GM19099 (cell line): Measurements from ENCODE around the gene CHD5.

Experiments
- POLR2A ChIP-seq: IDR thresholded peaks from 3 replicates; pipeline ENCODE4 v1.6.1; 2011; ENCODE audit warnings: low read depth; ENCODE audit not compliant: insufficient read length; ENCODE audit errors: extremely low read depth

The CHD5 gene

DNA sequence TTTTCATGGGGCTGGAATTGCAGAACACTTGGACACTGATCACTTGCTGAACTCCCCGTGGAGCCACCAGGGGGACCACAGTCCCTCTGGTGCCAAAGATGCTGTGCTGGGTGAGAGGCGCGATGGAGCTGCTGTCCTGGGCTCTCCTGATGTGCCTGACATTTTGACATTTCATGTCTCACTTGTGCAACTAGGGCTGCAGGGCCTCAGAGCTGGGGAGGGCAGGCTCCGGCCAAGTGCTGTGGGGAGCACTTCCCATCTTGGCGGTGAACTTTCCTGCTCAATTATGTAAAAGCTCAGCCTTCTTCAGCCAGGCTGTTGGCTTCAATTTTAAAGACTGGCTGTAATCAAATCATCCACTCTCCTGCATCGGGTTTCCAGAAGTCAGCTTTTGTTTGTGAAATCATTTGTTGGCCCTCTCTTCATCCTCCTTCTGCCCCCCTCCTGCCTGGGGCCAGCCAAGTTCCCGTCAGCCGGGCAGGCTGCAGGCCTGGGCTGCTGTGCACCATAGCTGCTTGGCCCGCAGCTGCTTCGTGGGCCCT, 97.6 kb downstream of the CHD5 start:
- TF ChIP-seq POLR2A = no peak

GRCh38 chr1:6081901-6082300, 98.2 kb downstream of the CHD5 start:
- no peak for TF ChIP-seq POLR2A

GRCh38 chr1:6080469-6080868, 99.7 kb downstream of the CHD5 start:
- no peak for TF ChIP-seq POLR2A

DNA sequence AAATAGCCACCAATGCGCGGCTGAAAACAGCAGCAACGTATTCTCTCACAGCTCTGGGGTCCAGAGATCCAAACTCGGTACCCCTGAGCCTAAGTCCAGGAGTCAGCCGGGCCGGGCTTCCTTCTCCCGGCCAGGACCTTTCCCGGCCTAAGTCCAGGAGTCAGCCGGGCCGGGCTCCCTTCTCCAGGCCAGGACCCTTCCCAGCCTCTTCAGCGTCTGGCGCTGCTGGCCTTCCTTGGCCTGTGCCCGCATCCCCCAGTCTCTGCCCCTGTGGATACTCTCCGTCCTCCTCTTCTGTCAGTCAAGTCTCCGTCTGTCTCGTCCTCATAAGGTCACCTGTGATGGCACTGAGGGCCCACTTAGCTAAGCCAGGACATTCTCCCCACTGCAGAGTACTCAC, 102.2 kb downstream of the CHD5 start:
- TF ChIP-seq POLR2A = no peak

DNA sequence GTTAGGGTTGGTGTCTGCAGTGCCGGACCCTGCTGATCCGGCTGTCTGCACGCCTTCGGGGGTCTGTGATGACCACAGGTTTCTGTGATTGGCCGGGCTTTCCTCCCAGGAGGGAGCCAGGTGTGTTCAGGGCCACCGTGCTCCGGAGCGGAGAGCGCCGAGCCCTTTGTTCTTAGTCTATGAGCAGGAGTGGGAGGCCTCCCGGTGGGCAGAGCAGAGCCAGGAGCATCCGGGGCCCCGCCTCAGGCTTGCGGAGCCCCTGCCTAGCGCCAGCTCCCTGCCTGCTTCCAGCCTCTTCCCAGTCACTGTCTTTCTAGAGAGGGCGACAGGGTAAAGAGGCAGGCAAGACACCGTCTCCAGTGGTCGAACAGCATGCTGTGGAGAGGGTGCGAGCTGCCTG, 102.6 kb downstream of the CHD5 start:
- TF ChIP-seq POLR2A = no peak

DNA sequence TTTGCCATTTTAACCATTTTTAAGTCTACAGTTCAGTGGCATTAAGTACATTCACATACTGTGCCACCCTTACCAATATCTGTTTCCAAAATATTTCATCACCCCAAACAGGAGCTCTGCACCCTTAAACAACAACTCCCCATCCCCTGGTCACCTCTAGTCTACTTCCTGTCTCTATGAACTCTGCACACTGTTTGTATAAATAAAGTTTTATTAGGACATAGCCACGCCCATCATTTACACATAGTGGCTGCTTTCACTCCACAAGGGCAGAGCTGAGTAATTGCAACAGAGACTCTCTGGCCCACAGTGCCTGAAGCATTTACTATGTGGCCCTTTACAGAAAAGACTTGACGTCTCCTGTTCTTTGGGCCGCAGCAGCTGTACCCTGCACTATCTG, 104.4 kb downstream of the CHD5 start:
- no peak for TF ChIP-seq POLR2A

GRCh38 chr1:6074192-6074901, 105.8 kb downstream of the CHD5 start:
- TF ChIP-seq POLR2A = no peak

GRCh38 chr1:6073480-6074053, 106.6 kb downstream of the CHD5 start:
- no peak for TF ChIP-seq POLR2A

DNA sequence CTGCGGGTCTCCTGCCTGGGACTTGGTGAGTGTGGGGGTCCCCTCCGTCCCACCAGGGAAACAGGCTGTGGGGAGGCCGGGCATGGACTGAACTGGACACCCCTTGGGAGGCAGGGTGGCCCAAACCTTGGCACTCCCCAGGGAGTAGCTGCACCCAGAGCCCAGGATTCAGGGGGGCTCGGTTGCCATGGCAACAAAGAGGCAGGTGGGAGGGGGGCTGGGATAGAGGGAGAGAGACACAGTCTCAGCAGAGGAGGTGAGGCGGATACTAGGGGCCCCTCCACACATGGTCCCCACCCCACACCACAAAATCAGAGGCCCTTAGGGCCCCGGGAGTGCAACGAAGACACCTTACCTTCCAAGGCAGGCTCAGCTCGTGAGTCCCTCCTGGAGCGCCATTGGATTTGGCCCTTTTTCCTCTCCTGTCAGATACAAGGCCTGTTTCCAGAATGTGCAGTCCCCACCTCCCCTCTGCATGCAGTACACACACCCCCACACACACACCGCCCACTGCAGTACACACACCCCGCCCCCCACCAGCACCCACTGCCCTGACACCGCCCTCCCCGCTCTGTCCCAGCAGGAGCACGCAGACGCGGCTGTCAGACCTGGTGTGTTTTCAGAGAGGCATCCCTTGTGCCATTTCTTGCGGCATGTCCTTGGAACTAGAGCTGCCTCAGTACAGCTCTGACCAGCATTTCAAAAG, 107.2 kb downstream of the CHD5 start:
- TF ChIP-seq POLR2A = no peak

- no peak for TF ChIP-seq POLR2A
Observed at GRCh38 chr1:6071219-6071618, 108.9 kb downstream of the CHD5 start.

GRCh38 chr1:6070450-6070974, 109.6 kb downstream of the CHD5 start:
- no peak for TF ChIP-seq POLR2A

- no peak for TF ChIP-seq POLR2A
Observed at GRCh38 chr1:6069573-6069972, 110.5 kb downstream of the CHD5 start.

DNA sequence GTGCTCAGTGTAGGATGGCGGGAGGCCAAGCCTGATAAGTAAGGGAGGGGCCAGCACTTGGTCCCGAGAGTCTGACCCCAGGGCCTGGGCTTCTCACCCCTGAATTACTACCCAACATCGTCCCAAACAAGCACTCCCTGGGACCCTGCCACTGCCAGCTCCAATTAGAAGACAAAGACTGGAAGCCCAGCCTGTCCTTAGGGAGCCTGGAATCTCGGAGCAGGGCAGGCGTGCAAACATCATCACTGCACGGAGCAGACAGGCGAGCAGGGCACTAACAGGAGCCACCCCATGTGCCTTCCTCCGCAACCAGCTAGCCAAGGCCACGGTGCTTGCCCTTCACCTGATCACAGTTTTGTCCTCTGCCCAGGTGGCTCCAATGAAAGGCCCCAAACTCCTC, 111.2 kb downstream of the CHD5 start:
- no peak for TF ChIP-seq POLR2A

DNA sequence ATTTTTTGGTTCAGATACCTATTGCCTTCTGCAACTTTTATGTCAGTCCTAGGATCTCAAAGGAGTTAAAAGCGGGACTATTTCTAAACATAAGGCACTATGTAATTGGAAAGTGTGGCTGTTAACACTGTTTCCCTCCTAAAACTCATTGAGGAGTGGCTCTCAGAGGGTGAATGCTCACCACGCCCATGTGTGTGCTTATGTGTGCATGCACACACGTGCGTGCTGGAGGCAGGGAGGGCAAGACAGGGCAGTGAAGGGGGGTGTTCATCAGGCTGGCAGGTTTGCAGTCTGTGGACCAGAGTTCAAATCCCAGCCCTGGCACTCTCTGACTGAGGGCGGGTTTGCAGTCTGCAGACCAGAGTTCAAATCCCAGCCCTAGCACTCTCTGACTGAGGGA, 112.0 kb downstream of the CHD5 start:
- TF ChIP-seq POLR2A = no peak

GRCh38 chr1:6066680-6067079, 113.4 kb downstream of the CHD5 start:
- no peak for TF ChIP-seq POLR2A
